K562 (cell line): ENCODE results near the gene CFAP97D1. TPM values are rescaled to one million over a fixed set of nuclear protein-coding genes. Genes with fewer than 3 reads are reported as not detected.

Experiments used
- ATAC-seq: fragments of 200-7000 bp; cut with Tn5 transposase; 3 replicates; pipeline ENCODE4 v1.9.1; 2020; ENCODE audit warnings: moderate library complexity
- BruUV-seq: library from RNA; stranded (reverse); fragments of 400-500 nt; replicated peaks from 2 replicates; lab custom pipeline; 2021; lab: Mats Ljungman, UMichigan
- CTCF ChIA-PET: fragments of 300-600 bp; formaldehyde crosslinking; extraction: SDS; loops from one replicate; lab custom pipeline; 2021; ENCODE audit warnings: low intra/inter-chr PET ratio; lab: Yijun Ruan, JAX
- POLR2A ChIA-PET: fragments of 300-600, 350-650 bp; sonication (Branson Sonifier 250); formaldehyde crosslinking; extraction: SDS; loops from one replicate; lab custom pipeline; 2021; ENCODE audit warnings: antibody characterized with exemption, inconsistent platforms; lab: Yijun Ruan, JAX
- DNase-seq, 4 experiments: peaks; one replicate each; pipeline versions ENCODE4 v3.0.0 to v3.0.0-alpha.2; 2011 to 2018; ENCODE audit warnings: low spot score in 3 of 4, mixed read lengths in 3 of 4; ENCODE audit errors: extremely low read depth in 1 of 4
- FAIRE-seq: peaks from 2 replicates; lab custom pipeline; 2011; peaks lifted over from hg19 to GRCh38; lab: Jason Lieb, UNC
- H2AFZ ChIP-seq: 2 replicates; pipeline ENCODE4 v1.6.0; 2011; ENCODE audit warnings: low read depth, low read length, control low read depth, inconsistent platforms
- H3K27ac ChIP-seq: fragments of 200-600 bp; 3 replicates; pipeline ENCODE4 v1.8.0; 2011; ENCODE audit warnings: low read depth, mild to moderate bottlenecking, control low read depth, inconsistent platforms, low read length, moderate library complexity, mixed read lengths; ENCODE audit errors: extremely low read depth
- H3K27me3 ChIP-seq, 2 experiments: fragments of 300-600 bp in 1 of 2; 2 replicates in 1 of 2; 3 replicates in 1 of 2; pipeline versions ENCODE4 v1.6.0 to v1.8.0; 2011; ENCODE audit warnings: inconsistent platforms in 2 of 2, low read length in 2 of 2, mild to moderate bottlenecking in 1 of 2, mixed read lengths in 1 of 2, moderate library complexity in 1 of 2; ENCODE audit not compliant: control insufficient read depth in 2 of 2, insufficient read depth in 2 of 2
- H3K36me3 ChIP-seq: fragments of 300-600 bp; 3 replicates; pipeline ENCODE4 v1.8.0; 2011; ENCODE audit warnings: mild to moderate bottlenecking, low read length, inconsistent platforms; ENCODE audit not compliant: control insufficient read depth, insufficient read depth
- H3K4me1 ChIP-seq, 2 experiments: fragments of 200-600 bp in 1 of 2; replicated peaks in 1 of 2; 2 replicates in 1 of 2; 3 replicates in 1 of 2; pipeline versions ENCODE4 v1.5.1 to v1.8.0; 2011; ENCODE audit warnings: inconsistent platforms in 2 of 2, low read length in 2 of 2, mild to moderate bottlenecking in 1 of 2, mixed read lengths in 1 of 2, moderate library complexity in 1 of 2; ENCODE audit not compliant: control insufficient read depth in 2 of 2, insufficient read depth in 2 of 2
- H3K4me2 ChIP-seq: 2 replicates; pipeline ENCODE4 v1.6.1; 2011; ENCODE audit warnings: low read length, control low read depth, inconsistent platforms, mixed read lengths; ENCODE audit not compliant: insufficient read depth
- H3K4me3 ChIP-seq: fragments of 200-600 bp; sonication (generic), shearing (Covaris generic); 2 replicates; pipeline ENCODE4 v1.5.1; 2016; ENCODE audit warnings: control low read depth, inconsistent platforms
- H3K79me2 ChIP-seq: fragments of 200-600 bp; 3 replicates; pipeline ENCODE4 v1.8.0; 2011; ENCODE audit warnings: low read length, inconsistent platforms; ENCODE audit not compliant: control insufficient read depth, insufficient read depth
- H3K9ac ChIP-seq, 2 experiments: 2 replicates each; pipeline versions ENCODE4 v1.6.0 to v1.6.1; 2011; ENCODE audit warnings: low read depth in 2 of 2, low read length in 2 of 2, control low read depth in 1 of 2, inconsistent platforms in 1 of 2, mild to moderate bottlenecking in 1 of 2, mixed read lengths in 1 of 2; ENCODE audit not compliant: insufficient read depth in 1 of 2
- H3K9me1 ChIP-seq: one replicate; pipeline ENCODE4 v1.6.0; 2011; ENCODE audit warnings: inconsistent platforms, mild to moderate bottlenecking, low read length, moderate library complexity; ENCODE audit not compliant: control insufficient read depth, insufficient read depth
- H3K9me3 ChIP-seq: replicated peaks from 2 replicates; pipeline ENCODE4 v1.5.1; 2011; ENCODE audit warnings: low read depth, low read length, inconsistent platforms; ENCODE audit not compliant: control insufficient read depth, insufficient read depth
- H4K20me1 ChIP-seq: replicated peaks from 2 replicates; pipeline ENCODE4 v1.6.1; 2011; ENCODE audit warnings: low read length, inconsistent platforms, mixed read lengths; ENCODE audit not compliant: control insufficient read depth, insufficient read depth
- CTCF ChIP-seq, 3 experiments: IDR thresholded peaks in 2 of 3; conservative IDR thresholded peaks in 1 of 3; 2 replicates each; pipeline ENCODE4 v1.5.1; 2011 to 2012; ENCODE audit warnings: low read length in 3 of 3, mild to moderate bottlenecking in 3 of 3, control low read depth in 2 of 3, improper control_type of control experiment in 1 of 3, inconsistent platforms in 1 of 3, low read depth in 1 of 3, mixed read lengths in 1 of 3, moderate library complexity in 1 of 3; ENCODE audit not compliant: insufficient read depth in 2 of 3
- HMBOX1 ChIP-seq: sonication (generic); IDR thresholded peaks from 2 replicates; pipeline ENCODE4 v1.6.1; 2016
- KLF16 ChIP-seq: IDR thresholded peaks from 2 replicates; pipeline ENCODE4 v1.6.1; 2016; ENCODE audit warnings: antibody characterized with exemption
- MLLT1 ChIP-seq, 2 experiments: fragments of 450-650 bp; IDR thresholded peaks; 2 replicates each; pipeline ENCODE4 v1.6.1; 2016
- PKNOX1 ChIP-seq: fragments of 450-650 bp; IDR thresholded peaks from 2 replicates; pipeline ENCODE4 v1.6.1; 2016
- RAD21 ChIP-seq, 2 experiments: fragments of 250-450 bp in 1 of 2; fragments of 450-650 bp in 1 of 2; sonication (Bioruptor Pico) in 1 of 2; formaldehyde crosslinking in 1 of 2; IDR thresholded peaks in 1 of 2; conservative IDR thresholded peaks in 1 of 2; 2 replicates each; pipeline versions ENCODE4 v1.4.0 to v1.8.0; 2020 to 2022; ENCODE audit warnings: mild to moderate bottlenecking in 2 of 2, moderate library complexity in 1 of 2
- RCOR1 ChIP-seq, 2 experiments: IDR thresholded peaks; 2 replicates each; pipeline ENCODE4 v1.6.1; 2012; ENCODE audit warnings: low read depth in 2 of 2, low read length in 2 of 2, borderline replicate concordance in 1 of 2, improper control_type of control experiment in 1 of 2
- SMC3 ChIP-seq: conservative IDR thresholded peaks from 2 replicates; pipeline ENCODE4 v1.6.1; 2011; ENCODE audit warnings: low read depth, low read length, improper control_type of control experiment; ENCODE audit not compliant: insufficient read depth
- TEAD1 ChIP-seq, 2 experiments: fragments of 450-650 bp in 1 of 2; sonication (generic) in 1 of 2; formaldehyde crosslinking; IDR thresholded peaks; 2 replicates each; pipeline versions ENCODE4 v1.4.0 to v1.8.0; 2020 to 2022; ENCODE audit warnings: mild to moderate bottlenecking in 2 of 2, missing genetic modification reagents in 1 of 2
- ZNF696 ChIP-seq: fragments of 250-450 bp; sonication (Bioruptor Pico); conservative IDR thresholded peaks from 2 replicates; pipeline ENCODE4 v1.4.0; 2020; ENCODE audit warnings: mild to moderate bottlenecking, moderate library complexity
- WGBS: fragments of 100-300 bp; shearing (Covaris generic); methylation state at CpG from one replicate; pipeline ENCODE4 v1.1.6; 2016; ENCODE audit warnings: low coverage, mixed read lengths; ENCODE audit not compliant: insufficient coverage; ENCODE audit errors: missing lambda C conversion rate; 5-methylcytosine and 5-hydroxymethylcytosine counted together
- in situ Hi-C: fragments of 300-500 bp; cut with MboI; formaldehyde crosslinking; loops from 4 replicates; pipeline ENCODE4 v1.15.0; 2018; ENCODE audit warnings: inconsistent platforms, mixed read lengths
- intact Hi-C: fragments of 100-400 bp; cut with micrococcal nuclease; formaldehyde crosslinking; loops from 2 replicates; pipeline ENCODE4 v1.14.2; 2022
- polyA plus RNA-seq, 8 experiments: library from polyadenylated mRNA; depleted of rRNA in 4 of 8; stranded (reverse) in 5 of 8; unstranded in 3 of 8; fragments of >200 nt; fragmentation: Nextera tagmentation in 2 of 8; fragmentation: Illumina TruSeq in 1 of 8; extraction: Ambion mirVana in 2 of 8; extraction: Trizol in 1 of 8; gene quantifications; 2 replicates each; pipeline versions ENCODE4 v1.2.1 to v1.2.3, GENCODE V29; 2011 to 2014; ENCODE audit warnings: inconsistent platforms in 1 of 8, missing spikeins in 1 of 8
- total RNA-seq, 7 experiments: library from RNA; depleted of rRNA in 6 of 7; stranded (reverse); fragments of >200 nt in 6 of 7; fragmentation: Illumina TruSeq in 2 of 7; extraction: Trizol in 2 of 7; gene quantifications; 2 replicates each; pipeline versions ENCODE4 v1.2.1 to v1.2.3, GENCODE V29; 2011 to 2021; ENCODE audit warnings: low replicate concordance in 1 of 7

The CFAP97D1 gene
- total and polyA plus RNA-seq, 9 of the 15 experiments (the other 6 are each of a cell fraction or from before 2014, with no cell fraction given), result not detected

GRCh38 chr17:43760254-43760852 is 19.9 kb upstream of the CFAP97D1 start (continued):
- TF ChIP-seq MLLT1 (IDR thresholded peaks at IDR 0.05), result peak in 1 of 2 experiments; percentile 76; a peak in 1 of 4 replicates
- TF ChIP-seq, all 486 proteins: peak for 36

GRCh38 chr17:43766413-43767052 is 13.7 kb upstream of the CFAP97D1 start:
- BruUV-seq, result no TSS peak
- peak; percentile 76 for ATAC-seq
- H3K4me3 ChIP-seq, result no peak overlapping the region
- no peaks in the 10 kb centered on the region for H3K9me3 ChIP-seq
- H3K9me1 ChIP-seq, result no peaks in the 10 kb centered on the region
- H3K27me3 ChIP-seq, result peaks cover 3 to 10% of the 10 kb centered on the region in 2 experiments; a peak in 3 of 5 replicates
- FAIRE-seq, result peak; percentile 94
- POLR2A ChIA-PET, result interaction anchor here (0.6 to 1.2 kb wide), 4 partner anchors 72 to 354 kb away, joined by 3 to 4 read pairs (median 3); no protein-coding TSS in a partner anchor
- intact Hi-C loops (no loop called here), in situ Hi-C loops (no loop called here)
- 23% methylated on average over 7 of the region's 7 CpGs for WGBS
- no peak overlapping the region for H3K9ac ChIP-seq
- no peak overlapping the region for H3K27ac ChIP-seq
- CTCF ChIA-PET, result interaction anchor here (0.7 to 11.2 kb wide), 6 partner anchors 73 to 222 kb away, joined by 3 to 310 read pairs (median 4); no protein-coding TSS in a partner anchor
- peak; percentile 63 to 74 (median 67) for DNase-seq
- peaks cover 9% of the 10 kb centered on the region; the same call in 1 of the 3 replicates for H3K36me3 ChIP-seq
- no peak overlapping the region for H3K4me2 ChIP-seq
- H3K4me1 ChIP-seq, result peaks cover 0 to 3% of the 10 kb centered on the region in 2 experiments; a peak in 3 of 5 replicates
- H3K79me2 ChIP-seq, result no peaks in the 10 kb centered on the region
- peaks cover 5% of the 10 kb centered on the region; the same call in 1 of the 2 replicates for H4K20me1 ChIP-seq
- no peak overlapping the region for H2AFZ ChIP-seq
- peak in 1 of 2 experiments; percentile 52; a peak in 1 of 4 replicates for TF ChIP-seq RCOR1 (IDR thresholded peaks at IDR 0.05; ENCODE audit: borderline replicate concordance in 1 of 2, low read depth in 2 of 2, low read length in 2 of 2)
- peak; percentile 32; the same call in 1 of the 2 replicates for TF ChIP-seq PKNOX1
- TF ChIP-seq TEAD1 (CRISPR knock-in tag; IDR thresholded peaks at IDR 0.05), result 0 out of 4 replicates have a peak, but pooled peaks of 1 of the 2 experiments have one; percentile 38
- no peak for TF ChIP-seq ZNF696 (CRISPR knock-in tag)
- peak; percentile 75 to 87 (median 80) for TF ChIP-seq CTCF (IDR thresholded peaks at IDR 0.05 in 2 of 3, conservative IDR thresholded peaks at IDR 0.05 in 1 of 3; ENCODE audit: insufficient read depth in 2 of 3, low read depth in 1 of 3, low read length in 3 of 3)
- TF ChIP-seq HMBOX1, result no peak
- TF ChIP-seq SMC3, result 0 out of 2 replicates have a peak, but pooled peaks have one; percentile 21
- peak in 1 of 2 experiments; percentile 38; a peak in 2 of 4 replicates for TF ChIP-seq RAD21 (CRISPR knock-in tag; conservative IDR thresholded peaks at IDR 0.05 in 1 of 2, IDR thresholded peaks at IDR 0.05 in 1 of 2)
- peak; percentile 67 for TF ChIP-seq KLF16
